Suprapubic skin (tissue), 4 donors: ENCODE results near the gene ZNF536. TPM values are rescaled to one million over a fixed set of nuclear protein-coding genes. Genes with fewer than 3 reads are reported as not detected.

Source experiments
- DNase-seq, 2 donors: peaks; one replicate each; pipeline ENCODE4 v3.0.0-alpha.2; 2019; ENCODE audit warnings: low spot score in 2 of 2
- H3K27ac ChIP-seq: fragments of 200-600 bp; sonication (generic); one replicate; pipeline ENCODE4 v1.5.1; 2019
- H3K27me3 ChIP-seq: fragments of 200-600 bp; sonication (generic); one replicate; pipeline ENCODE4 v1.5.1; 2019
- H3K36me3 ChIP-seq: fragments of 200-600 bp; sonication (generic); one replicate; pipeline ENCODE4 v1.5.1; 2019
- H3K4me1 ChIP-seq: fragments of 200-600 bp; sonication (generic); one replicate; pipeline ENCODE4 v1.5.1; 2019
- H3K4me3 ChIP-seq: fragments of 200-600 bp; sonication (generic); one replicate; pipeline ENCODE4 v1.5.1; 2019; ENCODE audit warnings: mild to moderate bottlenecking
- H3K9me3 ChIP-seq: fragments of 200-600 bp; sonication (generic); one replicate; pipeline ENCODE4 v1.5.1; 2019
- CTCF ChIP-seq, 2 donors: fragments of 200-600 bp in 1 of 2; fragments of 450-650 bp in 1 of 2; sonication (generic) in 1 of 2; IDR thresholded peaks; one replicate each; pipeline ENCODE4 v1.5.1; 2016 to 2019; ENCODE audit warnings: antibody characterized with exemption in 2 of 2, mild to moderate bottlenecking in 1 of 2, moderate library complexity in 1 of 2
- EP300 ChIP-seq: sonication (generic); formaldehyde crosslinking; IDR thresholded peaks from one replicate; pipeline ENCODE4 v1.6.1; 2017; ENCODE audit warnings: antibody characterized with exemption
- POLR2A ChIP-seq, 2 donors: fragments of 450-650 bp; IDR thresholded peaks; one replicate each; pipeline ENCODE4 v1.6.1; 2017; ENCODE audit warnings: antibody characterized with exemption in 2 of 2, mild to moderate bottlenecking in 2 of 2, moderate library complexity in 2 of 2
- POLR2AphosphoS5 ChIP-seq, 3 donors: sonication (generic); formaldehyde crosslinking; IDR thresholded peaks; one replicate each; pipeline ENCODE4 v1.6.1; 2017; ENCODE audit warnings: antibody characterized with exemption in 3 of 3
- WGBS: methylation state at CpG from one replicate; pipeline ENCODE4 v1.1.5; 2018; 5-methylcytosine and 5-hydroxymethylcytosine counted together
- total RNA-seq, 4 donors: library from RNA; depleted of rRNA; stranded (reverse); fragments of >200 nt; gene quantifications; one replicate each; pipeline ENCODE4 v1.1.0, GENCODE V29; 2016

ZNF536 gene
- total RNA-seq, 4 donors from 2014 or later: 0.10 to 1.5 (median 0.51) TPM

GRCh38 chr19:30332445-30333234 is 39.5 kb upstream of the ZNF536 start:
- TF ChIP-seq POLR2AphosphoS5 (IDR thresholded peaks at IDR 0.05): no peak
- no peak for TF ChIP-seq CTCF (IDR thresholded peaks at IDR 0.05)
- no peak for TF ChIP-seq EP300
- no peak for TF ChIP-seq POLR2A (IDR thresholded peaks at IDR 0.05)
- WGBS: 86% methylated on average over 10 of the region's 10 CpGs
- Histone ChIP-seq H3K4me3 (no peak overlapping the region), H3K27me3 (no peaks in the 10 kb centered on the region), H3K4me1 (no peaks in the 10 kb centered on the region), H3K36me3 (no peaks in the 10 kb centered on the region), H3K9me3 (no peaks in the 10 kb centered on the region), H3K27ac (no peak overlapping the region)
- DNase-seq: peak; percentile 21 to 59

GRCh38 chr19:30333291-30334065 is 38.7 kb upstream of the ZNF536 start:
- no peaks in the 10 kb centered on the region for H3K27me3 ChIP-seq
- H3K27ac ChIP-seq: no peak overlapping the region
- 93% methylated on average over 11 of the region's 12 CpGs for WGBS
- no peak overlapping the region for H3K4me3 ChIP-seq
- no peaks in the 10 kb centered on the region for H3K36me3 ChIP-seq
- H3K4me1 ChIP-seq: no peaks in the 10 kb centered on the region
- no peak for TF ChIP-seq POLR2AphosphoS5 (IDR thresholded peaks at IDR 0.05)
- no peak for TF ChIP-seq CTCF (IDR thresholded peaks at IDR 0.05)
- TF ChIP-seq EP300: no peak
- no peak for TF ChIP-seq POLR2A (IDR thresholded peaks at IDR 0.05)
- peak; percentile 11 to 29 for DNase-seq
- H3K9me3 ChIP-seq: no peaks in the 10 kb centered on the region

GRCh38 chr19:30334841-30335240 is 37.3 kb upstream of the ZNF536 start:
- H3K27ac ChIP-seq: no peak overlapping the region
- H3K4me3 ChIP-seq: no peak overlapping the region
- H3K4me1 ChIP-seq: no peaks in the 10 kb centered on the region
- TF ChIP-seq EP300: no peak
- no peak for TF ChIP-seq POLR2A (IDR thresholded peaks at IDR 0.05)
- no peak for TF ChIP-seq POLR2AphosphoS5 (IDR thresholded peaks at IDR 0.05)
- no peak for TF ChIP-seq CTCF (IDR thresholded peaks at IDR 0.05)
- H3K9me3 ChIP-seq: no peaks in the 10 kb centered on the region
- H3K27me3 ChIP-seq: peaks cover 7% of the 10 kb centered on the region
- H3K36me3 ChIP-seq: no peaks in the 10 kb centered on the region
- DNase-seq: peak; percentile 35 to 40
- WGBS: 93% methylated on average over 10 of the region's 10 CpGs

GRCh38 chr19:30335306-30335886 is 36.8 kb upstream of the ZNF536 start:
- 76% methylated on average over 14 of the region's 14 CpGs for WGBS
- no peaks in the 10 kb centered on the region for H3K36me3 ChIP-seq

More at GRCh38 chr19:30335306-30335886, 36.8 kb upstream of the ZNF536 start:
- no peaks in the 10 kb centered on the region for H3K9me3 ChIP-seq
- no peak overlapping the region for H3K4me3 ChIP-seq
- peaks cover 8% of the 10 kb centered on the region for H3K27me3 ChIP-seq
- H3K27ac ChIP-seq: no peak overlapping the region
- H3K4me1 ChIP-seq: no peaks in the 10 kb centered on the region
- DNase-seq: peak; percentile 25 to 65
- TF ChIP-seq EP300: no peak
- TF ChIP-seq CTCF (IDR thresholded peaks at IDR 0.05): no peak
- no peak for TF ChIP-seq POLR2A (IDR thresholded peaks at IDR 0.05)
- TF ChIP-seq POLR2AphosphoS5 (IDR thresholded peaks at IDR 0.05): no peak
